A673 (cell line): ENCODE measurements around the gene SOAT1.

Experiments used
- CTCF ChIP-seq: fragments of 300-800, 200-600 bp; sonication (generic); conservative IDR thresholded peaks from 2 replicates; pipeline ENCODE4 v1.5.1; 2017; ENCODE audit warnings: low read depth, mild to moderate bottlenecking, antibody characterized with exemption, low read length, moderate library complexity, mixed read lengths
- EZH2 ChIP-seq: fragments of 200-600 bp; sonication (generic); IDR thresholded peaks from 2 replicates; pipeline ENCODE4 v1.6.1; 2017; ENCODE audit warnings: borderline replicate concordance, low read depth, mild to moderate bottlenecking, mixed read lengths, antibody characterized with exemption, low read length; ENCODE audit not compliant: poor library complexity, severe bottlenecking

- TF ChIP-seq EZH2 (no peak), CTCF (no peak)
Observed at GRCh38 chr1:179295164-179295755, 1.7 kb downstream of the SOAT1 start.
